IPS-11a (cell line): ENCODE results near the gene MMP17.
"Not testable (repeated sequence)": the region's sequence is repeated elsewhere in the genome, so short reads cannot be mapped to it uniquely, and the experiment has no call there.

Experiments
- H3K4me3 ChIP-seq: one replicate; pipeline ENCODE4 v1.5.1; 2013; ENCODE audit warnings: low read depth, low read length, control low read depth

Gene MMP17

DNA sequence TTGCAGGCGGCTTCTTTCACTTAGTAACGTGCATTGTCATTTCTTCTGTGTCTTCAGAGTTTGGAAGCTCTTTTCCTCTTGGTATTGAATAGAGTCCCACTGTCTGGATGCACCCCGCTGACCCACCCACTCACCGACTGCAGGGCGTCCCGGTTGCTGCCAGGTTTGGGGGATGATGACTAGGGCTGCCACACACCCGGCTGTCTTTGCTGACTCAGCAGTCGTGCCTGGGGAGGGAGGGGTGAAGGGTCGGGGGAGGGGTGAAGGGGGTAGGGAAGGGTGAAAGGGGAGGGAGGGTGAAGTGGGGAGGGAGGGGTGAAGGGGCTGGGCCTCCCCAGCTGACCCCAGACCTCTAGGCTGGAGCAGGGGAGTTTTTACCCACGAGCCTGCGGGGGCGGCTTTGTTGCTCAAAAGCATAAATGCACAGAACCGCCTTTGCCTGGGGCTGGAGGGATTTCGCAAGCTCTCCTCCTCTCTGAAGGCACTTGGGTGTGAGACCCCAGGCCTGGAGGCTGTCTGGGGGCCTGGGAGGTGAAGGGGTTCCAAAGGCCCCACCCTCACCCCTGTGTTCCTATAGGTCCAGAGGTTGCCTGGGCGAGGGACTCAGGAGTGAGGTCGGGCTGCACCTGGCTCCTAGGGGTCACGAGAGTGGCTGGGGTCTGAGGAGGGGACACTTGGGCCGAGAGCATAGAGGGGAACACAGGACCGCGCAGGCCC, 35.0 kb downstream of the MMP17 start:
- no peak overlapping the region for H3K4me3 ChIP-seq

- no peak overlapping the region for H3K4me3 ChIP-seq
Observed at GRCh38 chr12:131863711-131864396, 35.7 kb downstream of the MMP17 start.

- no peak overlapping the region for H3K4me3 ChIP-seq
Observed at GRCh38 chr12:131864469-131864868, 36.3 kb downstream of the MMP17 start.

DNA sequence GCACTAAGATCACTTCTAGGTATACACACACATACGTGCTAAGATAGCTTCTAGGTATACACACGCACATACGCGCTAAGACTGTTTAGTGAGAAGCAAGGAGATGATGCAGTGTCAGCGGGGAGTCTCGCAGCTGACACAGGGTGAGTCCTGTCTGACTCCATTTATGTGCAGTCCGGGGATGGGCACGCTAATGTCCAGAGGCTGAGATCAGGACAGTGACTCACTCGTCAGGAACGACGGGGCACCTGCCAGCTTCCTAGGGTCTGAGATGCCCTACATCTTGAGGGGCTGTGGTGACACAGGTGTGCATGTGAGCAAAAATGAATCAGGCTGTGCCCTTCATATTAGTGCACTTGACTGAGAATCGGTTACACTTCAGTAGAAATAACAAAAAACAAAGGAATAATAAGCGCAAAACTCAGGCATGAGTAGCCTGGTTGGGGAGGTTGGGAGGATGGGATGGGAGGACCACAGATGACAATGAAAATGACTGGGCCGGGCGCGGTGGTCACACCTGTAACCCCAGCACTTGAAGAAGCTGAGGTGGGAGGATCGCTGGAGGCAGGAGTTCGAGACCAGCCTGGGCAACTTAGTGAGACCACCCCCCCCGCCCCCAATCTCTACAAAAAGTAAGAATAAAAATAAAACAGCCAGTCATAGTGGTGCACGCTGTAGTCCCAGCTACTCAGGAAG, 37.1 kb downstream of the MMP17 start:
- no peak overlapping the region for H3K4me3 ChIP-seq

DNA sequence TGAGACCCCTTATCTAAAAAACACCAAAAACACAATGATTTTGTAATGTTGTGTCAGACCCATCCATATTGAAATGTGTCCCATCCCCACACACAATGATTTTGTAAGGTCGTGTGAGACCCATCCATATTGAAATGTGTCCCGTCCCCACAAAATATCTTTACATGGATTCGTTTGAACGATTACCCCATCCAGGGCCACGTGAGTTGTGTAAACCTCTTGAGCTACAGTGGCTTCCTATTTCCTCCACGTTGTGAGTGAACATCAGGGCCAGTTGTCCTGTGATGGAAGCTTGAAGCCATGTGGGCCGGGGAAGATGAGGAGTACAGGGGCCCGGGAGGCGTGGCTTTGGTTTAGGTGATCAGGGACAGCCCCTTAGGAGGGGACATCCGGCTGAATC, 39.3 kb downstream of the MMP17 start:
- no peak overlapping the region for H3K4me3 ChIP-seq

GRCh38 chr12:131867891-131868675, 39.9 kb downstream of the MMP17 start:
- H3K4me3 ChIP-seq, result no peak overlapping the region

DNA sequence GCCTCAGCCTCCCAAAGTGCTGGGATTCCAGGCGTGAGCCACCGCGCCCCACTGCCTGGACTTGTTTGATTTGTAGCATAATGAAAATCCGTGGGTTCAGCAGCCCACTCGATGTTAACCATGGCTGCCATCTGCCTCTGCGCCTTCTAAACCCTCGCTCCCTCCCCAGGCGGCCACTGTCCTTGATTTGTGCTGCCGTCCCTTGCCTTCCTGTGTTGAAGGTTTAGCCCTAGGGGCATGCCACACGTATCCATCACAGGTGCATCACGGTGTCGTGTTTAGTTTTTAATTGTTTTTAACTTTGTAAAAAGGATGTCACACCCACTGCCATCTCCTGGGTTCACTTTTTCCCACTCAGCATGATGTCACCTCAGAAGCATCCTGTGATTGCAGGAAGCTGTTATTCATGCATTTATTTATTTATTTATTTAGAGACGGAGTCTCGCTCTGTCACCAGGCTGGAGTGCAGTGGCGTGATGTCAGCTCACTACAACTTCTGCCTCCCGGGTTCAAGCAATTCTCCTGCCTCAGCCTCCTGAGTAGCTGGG, 41.8 kb downstream of the MMP17 start:
- H3K4me3 ChIP-seq, result no peak overlapping the region

- no peak overlapping the region for H3K4me3 ChIP-seq
Observed at GRCh38 chr12:131871677-131872076, 43.5 kb downstream of the MMP17 start.

GRCh38 chr12:131872154-131873051, 44.2 kb downstream of the MMP17 start:
- H3K4me3 ChIP-seq, result no peak overlapping the region

GRCh38 chr12:131873293-131873692, 45.1 kb downstream of the MMP17 start:
- no peak overlapping the region for H3K4me3 ChIP-seq

DNA sequence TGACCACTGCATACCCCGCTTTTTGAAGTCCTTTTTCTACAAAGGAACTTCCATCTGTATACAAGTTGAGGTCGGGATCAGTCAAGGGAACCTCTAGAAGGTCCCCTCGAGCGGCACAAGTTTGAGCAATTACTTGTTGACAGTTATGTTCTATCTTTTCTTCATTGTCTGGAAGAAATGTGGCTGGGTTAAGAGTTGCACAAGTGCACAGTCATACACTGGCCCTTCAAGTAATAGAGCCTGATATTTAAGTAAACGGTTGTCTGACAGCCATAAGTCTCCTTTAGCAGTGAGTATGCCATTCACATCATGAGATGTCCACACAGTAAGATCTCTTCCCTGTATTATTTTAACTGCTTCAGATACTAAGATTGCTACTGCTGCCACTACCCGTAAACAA, 46.8 kb downstream of the MMP17 start:
- H3K4me3 ChIP-seq, result not testable (repeated sequence)

DNA sequence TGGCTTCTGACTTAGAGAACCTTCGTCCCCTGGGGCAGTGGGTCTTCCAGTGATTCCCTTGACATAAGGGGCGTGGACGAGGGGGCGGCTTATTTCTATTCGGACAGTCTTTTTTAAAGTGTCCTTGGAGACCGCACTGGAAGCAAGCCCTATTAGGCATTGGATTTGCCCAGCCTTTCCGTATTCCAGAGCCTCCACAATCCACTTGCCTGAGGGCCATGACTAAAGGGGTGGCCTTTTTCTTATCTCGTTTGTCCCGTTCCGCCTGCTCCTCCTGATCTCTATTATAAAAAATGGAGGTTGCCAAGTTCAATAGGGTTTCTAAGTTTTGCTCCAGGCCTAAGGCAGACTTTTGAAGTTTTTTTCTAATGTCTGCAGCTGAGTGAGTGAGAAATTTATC, 49.0 kb downstream of the MMP17 start:
- H3K4me3 ChIP-seq, result not testable (repeated sequence)

- not testable (repeated sequence) for H3K4me3 ChIP-seq
Observed at GRCh38 chr12:131878436-131878835, 50.2 kb downstream of the MMP17 start.

DNA sequence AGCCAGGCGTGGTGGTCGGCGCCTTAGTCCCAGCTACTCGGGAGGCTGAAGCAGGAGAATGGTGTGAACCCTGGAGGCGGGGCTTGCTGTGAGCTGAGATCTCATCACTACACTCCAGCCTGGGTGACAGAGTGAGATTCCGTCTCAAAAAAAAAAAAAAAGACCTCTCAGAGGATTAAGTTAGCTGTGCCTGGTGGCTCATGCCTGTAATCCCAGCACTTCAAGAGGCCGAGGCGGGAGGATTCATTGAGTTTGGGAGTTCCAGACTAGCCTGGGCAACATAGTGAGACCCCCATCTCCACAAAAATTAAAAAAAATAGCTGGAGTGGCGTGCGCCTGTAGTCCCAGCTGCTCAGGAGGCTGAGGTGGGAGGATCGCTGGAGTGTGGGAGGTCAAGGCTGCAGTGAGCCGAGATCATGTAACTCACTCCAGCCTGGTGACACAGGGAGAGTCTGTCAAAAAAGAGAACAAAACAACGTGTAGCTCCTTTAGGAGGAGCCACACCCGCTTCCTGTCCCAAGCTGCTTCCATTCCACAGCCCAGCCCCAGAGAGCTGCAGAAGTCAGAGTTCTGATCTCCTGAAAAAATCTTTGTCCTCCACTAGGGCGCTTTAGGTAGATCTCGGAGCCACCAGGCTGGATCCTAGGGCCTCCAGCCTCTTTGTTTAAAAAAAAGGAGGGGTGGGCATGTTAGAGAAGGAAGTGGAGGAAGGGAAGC, 54.8 kb downstream of the MMP17 start:
- H3K4me3 ChIP-seq, result no peak overlapping the region

GRCh38 chr12:131883521-131883900, 55.3 kb downstream of the MMP17 start:
- no peak overlapping the region for H3K4me3 ChIP-seq

- H3K4me3 ChIP-seq, result not testable (repeated sequence)
Observed at GRCh38 chr12:131885076-131885475, 56.9 kb downstream of the MMP17 start.

DNA sequence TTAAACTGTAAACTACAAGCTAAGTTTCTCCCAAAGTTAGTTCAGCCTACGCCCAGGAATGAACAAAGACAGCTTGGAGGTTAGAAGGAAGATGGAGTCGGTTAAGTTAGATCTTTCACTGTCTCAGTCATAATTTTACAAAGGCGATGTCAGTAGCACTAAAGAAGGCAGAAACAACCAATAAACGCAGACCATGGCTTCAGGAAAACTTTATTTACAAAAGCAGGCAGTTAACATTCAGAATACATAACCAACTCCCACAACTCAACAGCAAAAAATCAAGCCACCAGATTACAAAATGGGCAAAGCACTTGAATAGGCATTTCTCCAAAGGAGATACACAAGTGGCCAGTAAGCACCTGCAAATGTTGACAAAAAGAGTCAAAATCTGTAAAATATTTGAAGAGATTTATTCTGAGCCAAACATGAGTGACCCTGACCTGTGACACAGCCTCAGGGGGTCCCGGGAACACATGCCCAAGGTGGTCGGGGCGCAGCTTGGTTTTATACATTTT, 57.4 kb downstream of the MMP17 start:
- no peak overlapping the region for H3K4me3 ChIP-seq

- H3K4me3 ChIP-seq, result not testable (repeated sequence)
Observed at GRCh38 chr12:131891722-131892121, 63.5 kb downstream of the MMP17 start.
